WERI-Rb-1 (cell line): ENCODE data around the gene LPCAT1.
A peak's percentile ranks its signal among the peaks of the same experiment; 100 is the strongest.

Experiments
- DNase-seq: peaks from one replicate; pipeline ENCODE4 v3.0.0-alpha.2; 2020
- H3K27ac ChIP-seq: fragments of 250-450 bp; sonication (Bioruptor Pico); 2 replicates; pipeline ENCODE4 v1.5.1; 2020; ENCODE audit warnings: mild to moderate bottlenecking, moderate library complexity
- H3K27me3 ChIP-seq: fragments of 250-450 bp; sonication (Bioruptor Pico); 2 replicates; pipeline ENCODE4 v1.5.1; 2021; ENCODE audit warnings: mild to moderate bottlenecking, low read depth, moderate library complexity; ENCODE audit not compliant: insufficient read depth, severe bottlenecking
- H3K36me3 ChIP-seq: fragments of 250-450 bp; sonication (Bioruptor Pico); 2 replicates; pipeline ENCODE4 v1.5.1; 2020; ENCODE audit warnings: mild to moderate bottlenecking, moderate library complexity
- H3K4me3 ChIP-seq: 2 replicates; pipeline ENCODE4 v1.5.1; 2011; ENCODE audit warnings: low read depth, mild to moderate bottlenecking, control low read depth, low read length
- H3K9me3 ChIP-seq: fragments of 250-450 bp; sonication (Bioruptor Pico); 2 replicates; pipeline ENCODE4 v1.5.1; 2021; ENCODE audit warnings: mild to moderate bottlenecking, moderate library complexity; ENCODE audit not compliant: severe bottlenecking
- TF ChIP-seq, protein P1 (sequence below): IDR thresholded peaks from 2 replicates; pipeline ENCODE4 v1.5.1; 2011; ENCODE audit warnings: low read depth, mild to moderate bottlenecking, control low read depth, inconsistent platforms, low read length

LPCAT1 gene

DNA sequence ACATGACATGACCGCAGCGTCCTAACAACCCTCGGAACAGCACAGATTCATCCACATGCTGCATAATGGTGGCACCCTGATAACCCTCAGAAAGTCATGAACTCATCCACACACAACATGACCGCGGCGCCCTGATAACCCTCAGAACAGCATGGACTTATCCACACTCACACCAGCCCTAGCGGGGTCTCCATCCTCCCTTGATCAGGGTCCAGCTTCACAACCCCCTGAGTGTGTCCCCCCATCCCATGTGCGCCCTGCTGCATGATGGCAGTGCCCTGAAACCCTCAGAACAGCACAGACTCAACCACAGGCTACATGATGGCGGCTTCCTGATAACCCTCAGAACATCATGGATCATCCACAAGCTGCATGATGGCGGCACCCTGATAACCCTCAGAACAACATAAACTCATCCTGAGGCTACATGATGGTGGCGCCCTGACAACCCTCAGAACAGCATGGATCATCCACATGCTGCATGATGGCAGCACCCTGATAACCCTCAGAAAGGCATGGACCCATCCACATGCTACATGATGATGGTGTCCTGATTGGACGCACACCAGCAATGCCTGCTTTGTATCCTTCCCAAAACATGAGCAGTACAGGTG, 106.8 kb downstream of the LPCAT1 start:
- TF ChIP-seq, protein P1, sequence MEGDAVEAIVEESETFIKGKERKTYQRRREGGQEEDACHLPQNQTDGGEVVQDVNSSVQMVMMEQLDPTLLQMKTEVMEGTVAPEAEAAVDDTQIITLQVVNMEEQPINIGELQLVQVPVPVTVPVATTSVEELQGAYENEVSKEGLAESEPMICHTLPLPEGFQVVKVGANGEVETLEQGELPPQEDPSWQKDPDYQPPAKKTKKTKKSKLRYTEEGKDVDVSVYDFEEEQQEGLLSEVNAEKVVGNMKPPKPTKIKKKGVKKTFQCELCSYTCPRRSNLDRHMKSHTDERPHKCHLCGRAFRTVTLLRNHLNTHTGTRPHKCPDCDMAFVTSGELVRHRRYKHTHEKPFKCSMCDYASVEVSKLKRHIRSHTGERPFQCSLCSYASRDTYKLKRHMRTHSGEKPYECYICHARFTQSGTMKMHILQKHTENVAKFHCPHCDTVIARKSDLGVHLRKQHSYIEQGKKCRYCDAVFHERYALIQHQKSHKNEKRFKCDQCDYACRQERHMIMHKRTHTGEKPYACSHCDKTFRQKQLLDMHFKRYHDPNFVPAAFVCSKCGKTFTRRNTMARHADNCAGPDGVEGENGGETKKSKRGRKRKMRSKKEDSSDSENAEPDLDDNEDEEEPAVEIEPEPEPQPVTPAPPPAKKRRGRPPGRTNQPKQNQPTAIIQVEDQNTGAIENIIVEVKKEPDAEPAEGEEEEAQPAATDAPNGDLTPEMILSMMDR = no peak
- Histone ChIP-seq H3K4me3 (no peak overlapping the region), H3K36me3 (no peaks in the 10 kb centered on the region), H3K27me3 (no peaks in the 10 kb centered on the region), H3K9me3 (peaks cover 4% of the 10 kb centered on the region), H3K27ac (no peak overlapping the region)
- DNase-seq = peak; percentile 4

DNA sequence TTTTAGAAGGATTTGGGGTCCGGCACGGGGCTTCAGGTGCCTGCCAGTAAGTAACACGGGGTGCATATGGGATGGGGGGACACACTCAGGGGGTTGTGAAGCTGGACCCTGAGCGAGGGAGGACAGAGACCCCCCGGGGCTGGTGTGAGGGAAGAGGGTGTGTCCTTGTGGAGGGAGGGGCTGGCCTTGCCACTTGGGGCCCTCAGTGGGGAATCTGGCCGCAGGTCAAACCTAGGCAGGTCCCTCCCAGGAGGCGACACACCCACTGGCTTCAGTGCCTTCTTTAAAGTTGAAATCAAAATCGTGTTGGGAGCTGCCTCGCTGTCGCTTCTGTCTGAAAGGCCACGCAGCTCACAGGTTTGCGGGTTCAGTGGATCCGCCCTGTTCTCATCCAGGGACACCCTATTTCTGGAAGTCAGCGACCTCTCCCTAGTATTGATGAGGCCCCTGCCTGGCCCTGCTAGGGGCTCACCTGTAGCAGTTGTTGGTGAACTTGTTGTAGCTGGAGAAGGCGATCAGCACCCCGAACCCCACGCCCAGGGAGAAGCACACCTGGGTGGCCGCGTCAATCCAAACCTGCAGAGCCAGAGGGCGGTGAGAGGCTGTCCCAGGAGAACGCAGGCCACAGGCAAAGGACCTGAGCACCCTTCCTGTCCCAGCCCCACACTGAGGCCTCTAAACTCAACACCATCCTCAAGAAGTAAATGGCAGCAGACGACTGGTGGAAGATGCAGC, 108.0 kb downstream of the LPCAT1 start:
- H3K27ac ChIP-seq = no peak overlapping the region
- no peak overlapping the region for H3K4me3 ChIP-seq
- no peaks in the 10 kb centered on the region for H3K27me3 ChIP-seq
- H3K9me3 ChIP-seq = peaks cover 4% of the 10 kb centered on the region
- no peaks in the 10 kb centered on the region for H3K36me3 ChIP-seq
- TF ChIP-seq, protein P1 = no peak
- DNase-seq = peak; percentile 7

DNA sequence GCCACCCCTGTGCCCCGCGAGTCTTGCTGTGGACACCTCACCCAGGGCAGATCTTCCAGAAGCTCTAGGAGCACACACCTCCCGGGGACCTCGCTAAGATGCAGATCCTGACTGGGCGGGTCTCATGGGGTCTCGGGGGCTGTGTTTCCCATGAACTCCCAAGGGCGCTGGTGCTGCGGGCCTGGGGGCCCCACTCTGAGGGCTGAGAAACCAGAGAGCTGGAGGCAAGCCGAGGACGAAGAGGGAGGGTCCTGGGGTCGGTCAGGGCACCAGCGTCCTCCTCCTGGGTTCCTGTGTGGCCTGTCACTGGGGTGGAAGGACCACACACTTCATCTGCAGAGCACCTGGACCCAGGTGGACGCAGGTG, 108.7 kb downstream of the LPCAT1 start:
- no peak for DNase-seq
- Histone ChIP-seq H3K27me3 (no peaks in the 10 kb centered on the region), H3K36me3 (no peaks in the 10 kb centered on the region), H3K27ac (no peak overlapping the region), H3K4me3 (no peak overlapping the region), H3K9me3 (peaks cover 4% of the 10 kb centered on the region)
- TF ChIP-seq, protein P1 = no peak

DNA sequence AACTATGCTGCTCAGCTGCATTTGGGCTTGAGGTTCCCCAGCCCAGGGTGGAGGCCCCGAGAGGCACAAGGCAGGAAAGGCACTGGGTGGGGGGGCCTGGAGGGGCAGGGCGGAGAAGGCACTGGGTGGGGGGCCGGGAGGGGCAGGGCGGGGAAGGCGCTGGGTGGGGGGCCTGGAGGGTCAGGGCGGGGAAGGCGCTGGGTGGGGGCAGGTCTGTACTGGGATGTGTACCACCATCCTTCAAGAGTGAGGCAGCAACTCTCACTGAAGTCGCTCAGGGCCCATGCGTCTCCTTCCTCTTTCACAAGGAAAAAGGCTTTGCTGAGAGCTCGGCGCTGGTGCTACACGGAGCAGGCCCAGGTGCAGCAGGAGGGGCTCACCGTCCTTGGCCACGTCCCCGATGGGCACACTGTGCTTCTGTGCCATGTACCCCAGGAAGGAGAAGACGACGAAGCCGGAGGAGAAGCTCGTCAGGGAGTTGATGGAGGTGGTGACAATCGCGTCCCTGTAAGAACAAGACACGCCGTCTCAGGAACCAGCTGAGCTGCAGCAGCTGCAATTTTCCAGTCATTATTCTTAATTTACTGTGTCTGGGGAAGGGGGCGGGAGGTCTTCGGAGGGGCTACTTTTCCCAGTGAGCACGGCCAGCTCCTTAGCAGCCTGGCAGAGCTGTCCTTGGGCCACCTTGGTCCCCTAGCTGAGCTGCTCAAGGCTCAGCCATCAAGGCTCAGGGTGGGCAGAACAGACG, 109.3 kb downstream of the LPCAT1 start:
- TF ChIP-seq, protein P1 = no peak
- peaks cover 4% of the 10 kb centered on the region for H3K9me3 ChIP-seq
- H3K27me3 ChIP-seq = no peaks in the 10 kb centered on the region
- H3K36me3 ChIP-seq = no peaks in the 10 kb centered on the region
- DNase-seq = no peak
- H3K4me3 ChIP-seq = no peak overlapping the region
- H3K27ac ChIP-seq = no peak overlapping the region

DNA sequence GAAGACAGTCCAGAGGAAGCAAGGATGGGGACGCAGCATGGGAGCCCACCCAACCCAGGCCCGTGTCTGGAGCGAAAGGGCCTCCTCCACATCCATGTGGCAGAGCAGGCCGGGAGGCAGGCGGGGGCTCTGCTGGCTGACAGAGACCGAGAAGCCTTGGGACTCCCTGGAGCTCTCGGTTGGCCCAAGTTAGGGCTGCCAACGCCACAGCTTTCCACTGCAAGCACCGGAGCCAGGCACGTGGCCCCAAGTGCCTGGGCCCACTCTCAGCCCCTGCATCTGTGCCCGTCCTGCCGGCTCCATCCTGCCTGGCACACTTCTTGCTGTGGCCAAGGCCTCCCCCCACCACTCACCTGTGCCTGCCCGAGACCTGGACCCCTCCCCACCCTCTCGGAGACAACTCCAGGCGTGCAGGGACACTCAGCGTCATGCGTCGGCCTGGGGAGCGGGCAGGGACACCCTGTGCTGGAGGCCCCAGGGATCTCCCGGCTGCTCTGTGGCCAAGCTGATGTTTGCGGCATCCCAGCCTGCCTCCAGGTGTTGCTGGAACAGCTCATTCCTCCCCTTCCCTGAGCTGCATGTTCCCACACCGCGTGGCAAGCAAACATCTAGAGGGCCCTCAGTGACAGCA, 110.0 kb downstream of the LPCAT1 start:
- Histone ChIP-seq H3K9me3 (peaks cover 4% of the 10 kb centered on the region), H3K27me3 (no peaks in the 10 kb centered on the region), H3K36me3 (no peaks in the 10 kb centered on the region), H3K27ac (no peak overlapping the region), H3K4me3 (no peak overlapping the region)
- TF ChIP-seq, protein P1 = no peak
- DNase-seq = no peak
